ENCODE results near the gene DOCK9. TPM values are rescaled to one million over a fixed set of nuclear protein-coding genes. Genes with fewer than 3 reads are reported as not detected.

DOCK9 gene
- total RNA-seq, 1 experiment from 2014 or later, result 36.6 TPM

GRCh38 chr13:98900442-98900841 lies 77.4 kb downstream of the DOCK9 start:
- Mint-ChIP-seq H3K4me3 (no peak overlapping the region), H3K9me3 (no peaks in the 10 kb centered on the region), H3K27me3 (ENCODE audit: low read depth) (no peaks in the 10 kb centered on the region), H3K36me3 (no peaks in the 10 kb centered on the region), H3K27ac (no peak overlapping the region), H3K4me1 (no peaks in the 10 kb centered on the region)
- no peak for TF ChIP-seq FOXP4 (CRISPR knock-in tag; IDR thresholded peaks at IDR 0.05)
- no peak for TF ChIP-seq NR1H2 (CRISPR knock-in tag; IDR thresholded peaks at IDR 0.05)
- no peak for TF ChIP-seq GABPB1 (CRISPR knock-in tag; IDR thresholded peaks at IDR 0.05)
- TF ChIP-seq MXD4 (CRISPR knock-in tag; IDR thresholded peaks at IDR 0.05; ENCODE audit: borderline replicate concordance), result no peak
- TF ChIP-seq USF2 (CRISPR knock-in tag; IDR thresholded peaks at IDR 0.05), result no peak
- no peak for TF ChIP-seq TP53 (CRISPR knock-in tag; IDR thresholded peaks at IDR 0.05)
- TF ChIP-seq ERG (CRISPR knock-in tag; IDR thresholded peaks at IDR 0.05), result no peak
- TF ChIP-seq JAZF1 (CRISPR knock-in tag; IDR thresholded peaks at IDR 0.05), result no peak
- no peak for TF ChIP-seq E2F1 (CRISPR knock-in tag; IDR thresholded peaks at IDR 0.05)
- no peak for TF ChIP-seq JUN (CRISPR knock-in tag; IDR thresholded peaks at IDR 0.05)
- TF ChIP-seq ZNF425 (CRISPR knock-in tag; conservative IDR thresholded peaks at IDR 0.05), result no peak
- TF ChIP-seq GRHL2 (CRISPR knock-in tag; IDR thresholded peaks at IDR 0.05; ENCODE audit: insufficient replicate concordance, severe bottlenecking), result no peak
- TF ChIP-seq ATF3 (CRISPR knock-in tag; conservative IDR thresholded peaks at IDR 0.05), result no peak
- no peak for TF ChIP-seq ZNF263 (CRISPR knock-in tag; IDR thresholded peaks at IDR 0.05; ENCODE audit: low read depth)
- no peak for TF ChIP-seq PRRX2 (CRISPR knock-in tag; IDR thresholded peaks at IDR 0.05)
- TF ChIP-seq EMX1 (CRISPR knock-in tag; IDR thresholded peaks at IDR 0.05), result no peak
- TF ChIP-seq RORB (CRISPR knock-in tag; IDR thresholded peaks at IDR 0.05), result no peak
- TF ChIP-seq ZNF232 (CRISPR knock-in tag; IDR thresholded peaks at IDR 0.05), result no peak
- POLR2A ChIA-PET, result no interaction called here
- DNase-seq (ENCODE audit: low spot score) (no peak), ATAC-seq (no peak)
- CTCF ChIA-PET, result no interaction called here

- DNase-seq (ENCODE audit: low spot score), result no peak
- POLR2A ChIA-PET, result no interaction called here
- Mint-ChIP-seq H3K9me3 (no peaks in the 10 kb centered on the region), H3K4me1 (peaks cover 8% of the 10 kb centered on the region), H3K36me3 (no peaks in the 10 kb centered on the region), H3K4me3 (no peak overlapping the region), H3K27ac (no peak overlapping the region), H3K27me3 (ENCODE audit: low read depth) (no peaks in the 10 kb centered on the region)
- ATAC-seq, result no peak
- CTCF ChIA-PET, result interaction anchor here (1.2 kb wide), 1 partner anchor 31 kb away, joined by 3 read pairs; no protein-coding TSS in a partner anchor
- no peak for TF ChIP-seq STAT6 (CRISPR knock-in tag; conservative IDR thresholded peaks at IDR 0.05; ENCODE audit: low read depth)
- no peak for TF ChIP-seq TEAD1 (CRISPR knock-in tag; IDR thresholded peaks at IDR 0.05)
- TF ChIP-seq CTCF (IDR thresholded peaks at IDR 0.05), result no peak
- TF ChIP-seq NFYB (CRISPR knock-in tag; conservative IDR thresholded peaks at IDR 0.05; ENCODE audit: low read depth), result no peak
- TF ChIP-seq ELF4 (CRISPR knock-in tag; IDR thresholded peaks at IDR 0.05; ENCODE audit: low read depth), result no peak
- no peak for TF ChIP-seq TEAD4 (CRISPR knock-in tag; IDR thresholded peaks at IDR 0.05)
Observed at GRCh38 chr13:98897706-98898105, 80.2 kb downstream of the DOCK9 start.

Data from WTC11 (cell line).